ENCODE measurements around the gene CD46.
A peak's percentile ranks its signal among the peaks of the same experiment; 100 is the strongest.

CD46 gene

DNA sequence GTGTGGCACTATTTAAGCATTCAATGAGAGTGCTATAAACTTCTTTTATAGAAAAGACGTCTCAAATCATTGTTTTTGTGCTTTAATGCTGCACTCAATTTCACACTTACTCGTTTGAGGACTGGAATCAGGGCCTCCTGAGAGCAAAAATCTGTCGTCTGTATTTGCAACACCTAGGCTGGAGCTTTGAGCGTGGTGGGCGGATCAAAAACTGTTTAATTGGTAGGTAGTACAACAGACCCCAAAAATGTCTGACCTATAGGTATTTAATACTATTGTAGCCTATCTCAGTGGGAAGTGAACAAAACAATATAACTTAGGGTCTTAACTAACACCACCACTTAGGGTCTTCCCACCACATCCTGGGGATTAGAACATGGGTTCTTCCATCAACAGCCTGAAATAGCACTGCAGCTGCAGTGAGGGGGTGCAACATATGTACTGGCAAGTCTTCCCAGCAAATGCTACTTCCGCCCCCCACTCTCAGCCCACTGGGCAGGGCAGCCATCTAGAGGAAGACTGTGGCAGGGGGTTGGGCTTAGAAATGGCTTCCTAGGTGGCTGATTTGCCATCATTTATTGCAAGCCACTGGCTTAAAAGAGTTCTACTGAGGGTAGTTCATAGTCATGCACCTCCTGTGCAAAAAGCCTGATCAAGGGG, 48.3 kb downstream of the CD46 start:
- DNase-seq, result no peak

- no peak for DNase-seq
Observed at GRCh38 chr1:207801819-207802218, 50.0 kb downstream of the CD46 start.

- no peak for DNase-seq
Observed at GRCh38 chr1:207803678-207804077, 51.8 kb downstream of the CD46 start.

- no peak for DNase-seq
Observed at GRCh38 chr1:207804721-207805468, 53.0 kb downstream of the CD46 start.

DNA sequence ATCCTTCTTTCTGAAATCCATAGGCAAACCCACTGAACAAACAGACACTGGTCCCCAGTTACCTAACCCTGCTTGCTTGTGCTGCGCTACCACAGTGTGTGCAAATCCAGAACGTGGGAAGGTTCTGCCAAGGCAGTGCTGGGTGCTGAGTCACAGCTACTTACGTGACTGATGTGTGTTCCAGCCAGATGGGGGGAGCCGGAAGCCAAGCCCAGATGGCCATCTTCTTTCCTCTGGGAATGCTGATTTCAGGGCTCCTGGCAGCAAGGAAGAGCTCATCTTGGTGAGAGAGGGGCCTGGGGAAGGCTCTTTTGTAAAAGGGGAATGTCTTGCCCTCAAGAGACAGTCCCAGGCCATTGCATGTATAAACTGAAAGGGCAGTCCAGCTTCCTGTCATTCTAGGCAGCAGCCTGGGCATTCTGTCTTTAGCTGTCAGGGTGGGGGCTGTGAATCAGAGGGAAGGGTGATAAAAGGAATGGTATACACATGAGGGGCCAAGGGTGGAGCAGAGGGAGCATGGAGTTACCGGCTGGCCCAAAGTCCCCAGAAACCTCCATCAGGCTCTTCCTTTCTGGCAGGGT, 54.1 kb downstream of the CD46 start:
- DNase-seq, result no peak

- no peak for DNase-seq
Observed at GRCh38 chr1:207806531-207807325, 54.9 kb downstream of the CD46 start.

GRCh38 chr1:207807326-207807689, 55.5 kb downstream of the CD46 start:
- no peak for DNase-seq

DNA sequence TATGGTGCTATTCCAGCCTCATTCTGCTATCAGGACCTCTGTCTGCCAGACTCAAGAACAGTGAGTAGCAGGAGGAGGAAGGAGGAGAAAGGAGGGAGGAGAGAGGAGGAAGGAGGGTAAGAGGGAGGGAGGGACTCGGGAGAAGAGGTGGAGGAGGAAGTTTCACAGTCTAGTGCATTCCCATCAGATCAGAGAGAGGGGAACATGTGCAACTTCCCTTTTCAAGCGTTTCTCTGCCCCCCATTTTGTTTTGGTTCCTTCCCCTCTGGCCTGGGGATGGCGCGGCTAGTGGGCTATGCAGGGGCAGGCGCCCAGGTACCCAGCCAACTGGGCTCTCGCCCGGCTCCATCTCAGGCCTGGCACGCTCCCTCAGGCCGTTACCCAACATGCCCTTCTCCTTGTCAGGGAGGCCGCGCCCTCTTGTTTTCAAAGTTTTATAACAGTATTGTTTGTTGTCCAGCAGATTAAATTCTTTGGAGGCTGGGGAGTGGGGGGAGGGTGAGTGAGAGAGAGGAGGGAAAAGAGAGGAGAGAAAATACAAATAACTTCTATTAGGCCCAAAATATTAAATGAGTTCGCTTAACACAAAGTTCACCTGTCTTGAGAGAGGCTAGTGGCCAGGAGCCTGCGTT, 56.0 kb downstream of the CD46 start:
- no peak for DNase-seq

- peak; percentile 9 for DNase-seq
Observed at GRCh38 chr1:207808322-207808705, 56.5 kb downstream of the CD46 start.

DNA sequence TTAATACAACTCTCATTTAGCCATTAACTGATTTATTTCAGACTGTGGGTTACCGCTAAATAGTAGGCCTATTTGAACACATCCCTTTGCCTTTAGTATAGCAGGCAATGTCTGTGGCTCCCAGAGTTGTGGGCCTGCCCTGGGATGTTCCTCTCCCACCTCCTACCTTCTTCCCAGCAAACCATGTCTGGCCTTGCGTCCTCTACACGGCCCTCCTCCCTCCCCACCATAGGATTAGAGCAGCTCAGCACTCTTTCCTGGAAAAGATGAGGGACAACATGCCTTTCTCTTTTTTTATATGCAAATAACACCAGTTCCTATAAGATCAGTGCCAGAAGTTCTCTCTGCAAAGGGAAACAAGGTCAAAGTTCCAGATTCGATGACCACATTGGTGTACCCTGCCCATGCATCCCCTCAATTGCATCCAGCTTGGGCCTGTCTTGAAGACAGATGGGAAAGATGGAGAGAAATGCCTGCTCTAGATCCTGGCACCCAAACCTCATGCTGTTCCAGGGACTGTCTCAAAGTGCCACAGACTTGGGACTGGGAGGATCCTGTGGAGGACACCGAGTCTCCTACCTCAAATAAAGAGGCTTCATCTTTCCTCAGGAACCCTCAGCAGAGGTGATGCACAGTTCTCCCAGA, 57.2 kb downstream of the CD46 start:
- DNase-seq, result no peak

DNA sequence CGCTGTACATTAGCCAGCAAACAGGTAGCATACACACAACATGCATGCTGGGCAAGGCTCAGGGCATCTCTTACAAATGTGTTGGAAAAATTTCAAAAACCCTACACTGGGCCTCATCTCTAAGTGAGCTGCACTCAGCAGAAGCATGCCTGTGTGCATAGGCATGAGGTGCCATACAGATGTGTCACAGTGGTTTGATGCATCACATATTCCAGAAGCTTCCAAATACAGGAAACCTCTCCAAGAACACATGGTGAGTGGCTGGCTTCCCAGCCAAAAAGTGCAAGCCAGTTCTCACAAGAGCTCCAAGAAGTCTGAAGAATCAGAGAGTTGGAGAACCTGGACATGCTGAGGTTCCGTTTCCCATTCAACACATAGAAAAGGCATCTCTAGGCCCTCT, 58.3 kb downstream of the CD46 start:
- no peak for DNase-seq

DNA sequence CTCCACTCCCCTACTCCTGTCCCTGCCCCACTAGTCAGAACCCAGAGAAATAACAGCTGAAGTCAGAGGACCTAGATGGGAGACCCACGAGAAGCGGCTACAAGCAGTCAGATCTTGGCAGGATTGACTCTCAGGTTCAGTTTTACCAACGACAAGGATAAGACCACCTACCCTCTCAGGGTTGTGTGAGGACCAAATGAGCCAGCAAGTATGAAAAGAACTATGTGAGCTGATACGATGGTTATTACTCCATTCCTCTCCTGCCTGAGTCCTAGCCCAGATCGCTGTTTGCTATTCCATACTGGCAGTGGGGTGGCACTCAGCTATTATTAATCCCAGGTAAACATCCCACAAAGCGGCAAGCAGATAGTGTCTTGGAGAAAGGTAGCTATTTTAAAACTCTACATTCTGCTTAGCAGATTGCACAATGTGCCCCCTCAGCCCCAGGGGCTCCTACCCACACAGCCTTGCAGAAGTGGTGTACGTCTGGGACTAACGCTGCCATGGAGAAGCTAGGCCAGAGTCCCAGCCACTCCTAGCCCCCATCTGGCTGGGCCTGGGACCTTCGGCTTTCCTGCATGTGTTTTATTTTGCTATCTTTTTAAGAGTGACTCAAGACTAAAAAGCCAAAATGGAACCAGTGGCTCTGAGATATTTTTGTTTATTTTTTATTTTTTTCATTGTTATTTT, 58.9 kb downstream of the CD46 start:
- DNase-seq, result no peak

DNA sequence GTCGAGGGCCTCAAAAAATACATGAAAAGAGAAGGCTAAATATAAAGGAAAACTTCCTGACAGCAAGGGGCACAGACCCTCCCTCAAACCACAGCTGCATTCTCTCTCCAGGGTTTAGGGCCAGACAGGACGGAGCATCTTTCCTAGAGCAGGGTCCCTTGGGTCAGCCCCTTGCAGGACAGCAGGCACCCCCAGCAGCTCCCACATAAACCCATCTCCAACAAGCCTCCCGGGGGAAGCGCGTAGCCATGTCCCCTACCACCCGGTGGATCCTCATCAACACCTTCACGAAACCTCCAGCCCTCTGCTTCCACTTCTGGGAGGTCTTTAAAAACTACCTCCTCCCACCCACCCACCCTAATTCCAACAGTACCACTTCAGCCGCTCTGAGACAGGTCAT, 59.5 kb downstream of the CD46 start:
- no peak for DNase-seq

GRCh38 chr1:207811920-207812720, 60.3 kb downstream of the CD46 start:
- DNase-seq, result no peak

DNA sequence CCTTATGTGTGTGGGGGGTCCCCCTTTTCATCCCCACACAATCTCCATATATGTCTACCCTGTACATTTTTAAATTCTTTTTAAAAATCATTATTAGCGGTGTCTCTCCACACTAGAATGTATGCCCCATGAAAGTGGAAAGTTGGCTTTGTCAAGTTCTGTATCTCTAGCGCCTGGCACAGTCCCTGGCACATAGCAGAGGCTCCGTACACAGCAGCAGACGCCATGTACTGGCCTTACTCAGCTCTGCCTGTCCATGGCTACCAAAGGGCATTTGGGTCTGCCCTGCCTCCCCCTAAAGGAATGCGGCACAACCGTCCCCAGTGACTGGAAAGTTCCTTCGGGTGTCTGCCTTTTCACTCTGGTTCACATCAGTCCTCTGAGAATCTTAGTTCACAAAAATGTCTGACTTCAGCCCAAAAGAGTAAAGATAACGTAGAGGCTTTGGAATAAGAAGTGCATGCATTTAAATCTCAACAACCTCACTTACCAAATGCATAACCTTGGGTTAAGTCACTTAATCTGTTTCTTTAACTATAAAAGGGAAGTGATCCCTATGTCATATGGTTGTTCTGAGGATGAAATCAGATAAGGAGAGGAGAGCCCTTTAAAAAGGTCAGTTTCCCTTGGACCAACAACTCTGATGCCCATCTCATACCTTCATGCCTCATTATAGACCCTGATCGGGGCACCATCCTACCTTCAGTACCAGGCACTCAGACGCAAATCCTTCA, 61.1 kb downstream of the CD46 start:
- no peak for DNase-seq

DNA sequence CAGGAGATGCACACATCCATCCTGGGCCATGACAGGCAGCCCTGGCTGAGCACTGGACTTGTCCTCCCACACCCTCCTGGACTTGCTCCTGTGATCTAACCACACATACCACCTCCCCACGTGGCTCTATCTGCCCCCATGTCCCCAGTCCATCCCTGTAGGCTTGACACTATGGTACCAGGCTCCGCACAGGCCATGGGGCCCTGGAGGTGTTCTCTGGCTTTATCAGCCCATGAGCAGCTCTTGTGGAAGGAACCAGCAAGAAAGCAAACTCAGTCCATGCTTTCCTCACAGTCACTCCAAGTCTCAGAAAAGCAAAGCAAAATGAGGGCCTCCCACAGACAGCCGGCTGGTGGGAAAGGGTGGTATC, 61.6 kb downstream of the CD46 start:
- DNase-seq, result no peak

DNA sequence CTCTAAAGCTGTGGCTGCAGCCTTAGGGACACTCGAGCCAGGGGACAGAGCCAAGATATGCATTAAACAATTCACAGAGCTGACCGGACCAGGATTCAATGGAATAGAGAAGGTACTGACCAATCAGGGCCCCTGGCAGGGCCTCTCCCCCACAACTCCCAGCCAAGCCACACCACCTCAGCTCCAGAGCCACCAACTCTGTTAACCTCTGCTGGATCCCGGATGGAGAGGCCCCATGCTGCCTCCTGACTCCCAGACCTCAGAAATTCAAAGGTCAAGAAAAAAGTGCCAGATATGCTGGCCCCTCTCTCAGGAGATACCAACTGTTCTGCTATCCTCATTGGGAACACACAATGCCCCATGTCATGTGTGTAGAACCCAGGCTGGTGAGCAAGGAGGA, 62.1 kb downstream of the CD46 start:
- DNase-seq, result no peak

DNA sequence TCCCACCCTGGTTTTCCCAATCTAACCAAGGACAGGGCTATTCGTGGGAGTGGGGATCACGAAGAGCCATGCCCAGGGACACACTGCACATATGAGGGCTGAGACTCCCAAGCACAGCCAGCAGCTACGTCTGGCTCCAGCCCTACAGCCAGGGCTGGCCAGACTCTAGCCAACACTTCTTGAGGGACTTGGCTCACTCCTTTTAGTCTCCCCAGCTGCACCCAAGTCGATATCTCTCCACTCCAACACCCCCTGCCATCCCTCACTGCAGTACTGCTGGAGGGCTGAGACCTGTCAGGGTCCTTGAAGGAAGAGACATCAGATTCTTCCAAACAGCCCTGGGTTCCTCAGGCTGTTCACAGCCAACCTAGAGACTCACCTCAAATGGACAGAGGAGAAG, 62.6 kb downstream of the CD46 start:
- no peak for DNase-seq

- no peak for DNase-seq
Observed at GRCh38 chr1:207815466-207815865, 63.6 kb downstream of the CD46 start.

- DNase-seq, result no peak
Observed at GRCh38 chr1:207815913-207816291, 64.0 kb downstream of the CD46 start.

DNA sequence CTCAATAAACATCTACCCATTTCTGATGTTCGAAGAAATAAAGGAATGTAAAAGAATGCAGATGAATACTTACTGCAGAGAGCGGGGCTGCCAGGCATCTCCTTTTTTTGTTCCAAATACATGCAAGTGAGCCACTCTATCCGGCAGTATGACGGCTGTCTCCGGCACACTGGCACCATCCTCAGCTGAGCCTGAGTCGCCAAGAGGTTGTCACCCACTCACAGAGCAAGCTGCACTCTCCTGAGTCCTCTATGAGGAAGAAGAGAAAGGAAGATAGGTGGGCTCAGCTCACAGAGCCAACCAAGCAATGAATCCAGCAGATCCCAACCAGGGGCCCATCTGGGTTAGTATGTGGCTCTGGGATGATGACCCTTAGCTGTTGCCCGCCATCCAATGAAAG, 65.3 kb downstream of the CD46 start:
- DNase-seq, result no peak
